HL-60 (cell line): ENCODE results near the gene CSE1L.
"Not testable (repeated sequence)": the region's sequence is repeated elsewhere in the genome, so short reads cannot be mapped to it uniquely, and the experiment has no call there.

ENCODE experiments used
- DNase-seq, 2 experiments: peaks; one replicate each; pipeline ENCODE4 v3.0.0-alpha.2; 2010 to 2020; ENCODE audit warnings: low read depth in 1 of 2, low spot score in 1 of 2
- H3K27ac ChIP-seq: fragments of 250-450 bp; sonication (Bioruptor Pico); replicated peaks from 2 replicates; pipeline ENCODE4 v1.5.1; 2020; ENCODE audit warnings: mild to moderate bottlenecking, moderate library complexity
- H3K27me3 ChIP-seq: fragments of 250-450 bp; sonication (Bioruptor Pico); 2 replicates; pipeline ENCODE4 v1.5.1; 2021; ENCODE audit warnings: mild to moderate bottlenecking, moderate library complexity; ENCODE audit not compliant: insufficient read depth, poor library complexity, severe bottlenecking
- H3K4me3 ChIP-seq: replicated peaks from 2 replicates; pipeline ENCODE4 v1.5.1; 2011; ENCODE audit warnings: mild to moderate bottlenecking, control low read depth, low read length; ENCODE audit not compliant: insufficient read depth
- CTCF ChIP-seq: IDR thresholded peaks from one replicate; pipeline ENCODE4 v1.5.1; 2011; ENCODE audit warnings: low read length, control low read depth, inconsistent platforms; ENCODE audit not compliant: insufficient read depth
- GABPA ChIP-seq: IDR thresholded peaks from 2 replicates; pipeline ENCODE4 v1.6.1; 2012; ENCODE audit warnings: low read depth
- POLR2AphosphoS5 ChIP-seq: IDR thresholded peaks from 2 replicates; pipeline ENCODE4 v1.6.1; 2012; ENCODE audit warnings: low read depth
- REST ChIP-seq: IDR thresholded peaks from 2 replicates; pipeline ENCODE4 v1.6.1; 2012; ENCODE audit warnings: low read depth; ENCODE audit not compliant: insufficient replicate concordance
- SPI1 ChIP-seq: IDR thresholded peaks from 2 replicates; pipeline ENCODE4 v1.6.1; 2012; ENCODE audit warnings: low read depth, mild to moderate bottlenecking, borderline replicate concordance

The CSE1L gene

GRCh38 chr20:49103019-49103418, 56.9 kb downstream of the CSE1L start:
- no peak overlapping the region for H3K4me3 ChIP-seq
- no peak for DNase-seq
- no peak for TF ChIP-seq POLR2AphosphoS5
- no peaks in the 10 kb centered on the region for H3K27me3 ChIP-seq
- no peak overlapping the region for H3K27ac ChIP-seq

GRCh38 chr20:49103647-49104364, 57.7 kb downstream of the CSE1L start:
- peak; percentile 58; the same call in 1 of the 2 replicates for TF ChIP-seq POLR2AphosphoS5
- TF ChIP-seq CTCF, result no peak
- H3K27ac ChIP-seq, result no peak overlapping the region
- H3K4me3 ChIP-seq, result no peak overlapping the region
- no peaks in the 10 kb centered on the region for H3K27me3 ChIP-seq
- no peak for DNase-seq

- DNase-seq, result no peak
- Histone ChIP-seq H3K27me3 (no peaks in the 10 kb centered on the region), H3K27ac (no peak overlapping the region), H3K4me3 (no peak overlapping the region)
- TF ChIP-seq GABPA, result no peak
- TF ChIP-seq POLR2AphosphoS5, result 0 out of 2 replicates have a peak, but pooled peaks have one; percentile 56
- no peak for TF ChIP-seq CTCF
- TF ChIP-seq REST, result no peak
Measured at GRCh38 chr20:49104365-49104648, 58.2 kb downstream of the CSE1L start.

GRCh38 chr20:49104979-49105547, 59.0 kb downstream of the CSE1L start:
- not testable (repeated sequence) for DNase-seq, H3K4me3 ChIP-seq, H3K27me3 ChIP-seq, H3K27ac ChIP-seq
- 0 out of 2 replicates have a peak, but pooled peaks have one; percentile 9 for TF ChIP-seq POLR2AphosphoS5

- DNase-seq, result no peak
- TF ChIP-seq POLR2AphosphoS5, result no peak
- TF ChIP-seq CTCF, result no peak
- no peak for TF ChIP-seq SPI1
- no peak for TF ChIP-seq GABPA
- TF ChIP-seq REST, result no peak
- no peak overlapping the region for H3K4me3 ChIP-seq
- H3K27ac ChIP-seq, result no peak overlapping the region
- no peaks in the 10 kb centered on the region for H3K27me3 ChIP-seq
Measured at GRCh38 chr20:49106328-49106727, 60.2 kb downstream of the CSE1L start.
